HG03439 (cell line): ENCODE data around the gene C16orf54.
"Not testable (repeated sequence)": the region's sequence is repeated elsewhere in the genome, so short reads cannot be mapped to it uniquely, and the experiment has no call there.

Experiments
- ATAC-seq: cut with Tn5 transposase; IDR thresholded peaks from one replicate; pipeline ENCODE4 v1.9.1; 2021; ENCODE audit warnings: mild to moderate bottlenecking, moderate library complexity; ENCODE audit not compliant: unreplicated experiment

Gene C16orf54

GRCh38 chr16:29743475-29743826 is 2.3 kb downstream of the C16orf54 start:
- ATAC-seq, result no peak

GRCh38 chr16:29742683-29743275 is 3.0 kb downstream of the C16orf54 start:
- no peak for ATAC-seq

- ATAC-seq, result not testable (repeated sequence)
These were observed 5.2 kb downstream of the C16orf54 start for GRCh38 chr16:29740630-29741015.

- ATAC-seq, result not testable (repeated sequence)
These were observed 5.7 kb downstream of the C16orf54 start for GRCh38 chr16:29739927-29740629.

- no peak for ATAC-seq
These were observed 7.3 kb downstream of the C16orf54 start for GRCh38 chr16:29738514-29738913.

- no peak for ATAC-seq
These were observed 8.1 kb downstream of the C16orf54 start for GRCh38 chr16:29737713-29738112.

- ATAC-seq, result no peak
These were observed 9.0 kb downstream of the C16orf54 start for GRCh38 chr16:29736764-29737163.

- no peak for ATAC-seq
These were observed 9.7 kb downstream of the C16orf54 start for GRCh38 chr16:29736112-29736511.

GRCh38 chr16:29734786-29735185 is 11.0 kb downstream of the C16orf54 start:
- ATAC-seq, result no peak

- ATAC-seq, result not testable (repeated sequence)
These were observed 13.8 kb downstream of the C16orf54 start for GRCh38 chr16:29731768-29732601.

GRCh38 chr16:29730649-29731048 is 15.1 kb downstream of the C16orf54 start:
- ATAC-seq, result no peak

- no peak for ATAC-seq
These were observed 16.7 kb downstream of the C16orf54 start for GRCh38 chr16:29729116-29729521.

GRCh38 chr16:29727452-29727851 is 18.3 kb downstream of the C16orf54 start:
- no peak for ATAC-seq

GRCh38 chr16:29726845-29727377 is 18.9 kb downstream of the C16orf54 start:
- ATAC-seq, result no peak

GRCh38 chr16:29721167-29721879 is 24.5 kb downstream of the C16orf54 start:
- not testable (repeated sequence) for ATAC-seq

GRCh38 chr16:29720703-29721102 is 25.1 kb downstream of the C16orf54 start:
- no peak for ATAC-seq

GRCh38 chr16:29719063-29719462 is 26.7 kb downstream of the C16orf54 start:
- ATAC-seq, result no peak

GRCh38 chr16:29717113-29717512 is 28.7 kb downstream of the C16orf54 start:
- ATAC-seq, result no peak

- no peak for ATAC-seq
These were observed 30.8 kb downstream of the C16orf54 start for GRCh38 chr16:29714972-29715371.

- ATAC-seq, result no peak
These were observed 31.4 kb downstream of the C16orf54 start for GRCh38 chr16:29714396-29714795.

- ATAC-seq, result no peak
These were observed 33.0 kb downstream of the C16orf54 start for GRCh38 chr16:29712809-29713208.
